NCI-H2081 treated with DMSO at 0.1 percent for 48 hours (cell line): ENCODE results near the gene GOLGB1.
"Not testable (repeated sequence)": the region's sequence is repeated elsewhere in the genome, so short reads cannot be mapped to it uniquely, and the experiment has no call there.

ENCODE experiments used
- DNase-seq: peaks from one replicate; lab custom pipeline; 2025; lab: John Stamatoyannopoulos, UW

The GOLGB1 gene

GRCh38 chr3:121749276-121750086 is at the start of gene GOLGB1:
GOLGB1 (minus strand) TSS chr3:121749741; CDS start chr3:121730971, 18,770 bp downstream.
- DNase-seq: peak; percentile 100

DNA sequence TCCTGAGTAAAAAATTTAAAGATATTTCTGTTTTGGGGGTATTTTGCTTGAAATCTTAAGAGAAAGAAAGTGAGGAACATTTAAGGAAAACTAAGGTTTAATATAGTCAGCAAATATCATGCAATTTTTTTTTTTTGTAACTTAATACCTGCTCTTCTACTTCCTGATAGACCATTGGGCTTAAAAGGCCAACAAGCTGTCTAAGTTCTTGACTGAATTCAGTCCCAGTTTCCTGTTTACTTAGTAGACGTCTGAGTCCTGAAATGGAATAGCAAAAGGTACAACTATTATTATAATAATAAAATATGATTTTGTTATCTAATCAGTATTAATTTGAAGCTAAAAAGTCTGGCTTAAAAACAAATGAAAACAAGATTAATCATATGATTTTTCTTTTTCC is 47.4 kb upstream of the GOLGB1 start:
- DNase-seq: no peak

DNA sequence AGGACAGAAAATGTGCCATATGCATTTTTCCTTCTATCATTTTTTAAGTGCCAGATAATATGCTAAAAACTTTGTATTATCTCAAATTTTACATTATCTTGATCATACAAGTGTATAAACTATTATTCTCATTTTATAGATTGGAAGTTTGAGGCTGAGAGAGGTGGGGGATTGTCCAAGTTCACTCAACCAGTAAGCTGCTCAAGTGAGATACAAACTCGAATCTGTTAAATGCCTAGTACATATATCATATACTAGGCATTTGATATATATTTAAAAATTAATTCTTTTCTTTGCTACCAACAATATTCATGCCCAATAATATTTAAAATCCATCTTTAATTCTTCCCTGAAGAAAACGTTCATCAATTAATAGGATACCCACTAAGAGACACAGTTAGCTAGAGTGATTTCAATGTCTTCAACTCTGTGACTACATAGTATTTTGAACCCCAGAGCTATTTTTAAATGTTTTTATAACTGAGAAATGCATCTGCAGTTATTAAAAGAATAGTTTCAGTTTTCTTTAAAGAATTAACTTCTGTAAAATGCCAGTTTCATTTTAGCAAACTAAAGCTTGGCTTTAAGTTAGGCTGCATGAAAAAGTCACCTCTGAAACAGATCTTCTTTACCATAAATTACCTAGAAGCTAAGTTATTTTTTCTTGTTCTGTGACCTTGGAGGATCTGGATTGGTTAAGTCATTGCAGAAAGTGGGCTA is 44.9 kb upstream of the GOLGB1 start:
- no peak for DNase-seq

DNA sequence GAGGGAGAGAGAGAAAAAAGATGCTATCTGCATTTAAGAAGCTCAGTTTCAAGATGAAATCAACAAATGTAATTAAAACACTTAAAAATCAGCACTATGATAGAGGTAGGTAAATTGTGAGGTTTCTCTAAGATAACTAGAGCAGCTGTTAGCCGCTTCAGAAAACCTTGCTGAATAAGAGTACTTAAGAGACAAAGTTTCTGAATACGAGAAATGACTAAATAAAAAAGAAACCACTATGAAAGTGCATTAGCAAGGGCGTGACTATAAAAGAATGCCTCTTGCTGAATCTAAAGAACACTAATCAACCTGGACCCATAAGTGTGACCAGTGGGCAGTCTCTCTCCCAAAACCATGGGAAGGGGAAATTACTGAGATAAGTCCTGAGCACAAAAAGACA is 43.5 kb upstream of the GOLGB1 start:
- DNase-seq: no peak

DNA sequence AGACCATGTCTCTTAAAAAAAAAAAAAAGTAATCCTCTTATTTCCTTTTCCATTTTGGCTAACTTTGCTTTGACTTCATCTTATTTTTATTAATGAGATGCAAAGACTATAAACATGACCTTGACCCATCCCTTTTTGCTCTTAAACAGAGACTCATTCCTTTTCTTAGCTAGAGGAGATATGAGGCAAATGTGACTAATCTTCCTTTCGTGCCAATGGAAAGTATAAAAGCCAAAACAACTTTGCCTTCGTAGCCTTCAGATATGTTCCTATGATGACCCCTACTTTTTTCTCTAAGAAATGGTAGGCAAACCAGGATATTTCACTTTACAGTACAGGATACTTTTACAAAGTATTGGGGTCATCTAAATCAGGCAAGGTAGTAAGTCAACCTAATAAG is 36.9 kb upstream of the GOLGB1 start:
- no peak for DNase-seq

DNA sequence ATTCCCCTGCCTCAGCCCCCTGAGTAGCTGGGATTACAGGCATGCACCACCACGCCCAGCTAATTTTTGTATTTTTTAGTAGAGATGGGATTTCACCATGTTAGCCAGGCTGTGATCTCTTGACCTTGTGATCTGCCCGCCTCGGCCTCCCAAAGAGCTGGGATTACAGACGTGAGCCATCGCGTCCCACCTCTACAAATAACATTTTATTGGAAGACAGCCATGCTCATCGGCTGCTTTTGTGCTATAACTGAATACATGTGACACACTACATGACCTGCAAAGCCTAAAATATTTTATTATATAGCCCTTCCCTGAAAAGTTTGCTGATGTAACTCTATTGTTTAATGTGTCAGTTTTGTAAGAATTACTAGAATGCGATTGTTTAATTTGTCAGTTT is 33.2 kb upstream of the GOLGB1 start:
- DNase-seq: not testable (repeated sequence)

DNA sequence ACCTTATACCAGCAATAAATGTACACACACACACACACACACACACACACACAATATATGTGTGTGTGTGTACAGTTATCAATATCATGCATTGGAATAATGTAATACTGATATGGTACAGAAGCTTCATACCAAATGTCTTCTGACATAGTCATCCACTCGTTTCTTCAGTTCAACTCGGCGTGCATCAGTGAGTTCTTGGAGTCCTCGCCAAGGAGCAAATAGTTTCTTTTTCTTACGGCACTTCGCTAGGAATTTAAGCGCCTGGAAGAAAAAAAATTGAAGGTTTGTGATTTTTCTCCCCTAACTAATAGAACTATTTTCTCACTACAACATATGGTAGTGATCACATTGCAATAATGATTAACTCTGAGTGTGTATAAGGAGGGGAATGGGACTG is 32.1 kb upstream of the GOLGB1 start:
- DNase-seq: no peak

DNA sequence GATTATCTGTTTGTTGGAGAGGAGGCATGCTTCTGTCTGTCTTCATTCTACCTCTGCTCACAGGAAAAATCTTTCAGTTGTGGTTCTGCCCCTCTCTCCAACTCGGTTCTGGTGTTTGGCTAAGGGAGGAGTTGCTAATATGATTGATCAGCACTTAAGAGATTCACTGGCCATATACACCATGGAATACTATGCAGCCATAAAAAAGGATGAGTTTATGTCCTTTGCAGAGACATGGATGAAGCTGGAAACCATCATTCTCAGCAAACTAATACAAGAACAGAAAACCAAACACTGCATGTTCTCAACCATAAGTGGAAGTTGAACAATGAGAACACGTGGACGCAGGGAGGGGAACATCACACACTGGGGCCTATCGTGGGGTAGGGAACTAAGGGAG is 25.6 kb upstream of the GOLGB1 start:
- DNase-seq: not testable (repeated sequence)

DNA sequence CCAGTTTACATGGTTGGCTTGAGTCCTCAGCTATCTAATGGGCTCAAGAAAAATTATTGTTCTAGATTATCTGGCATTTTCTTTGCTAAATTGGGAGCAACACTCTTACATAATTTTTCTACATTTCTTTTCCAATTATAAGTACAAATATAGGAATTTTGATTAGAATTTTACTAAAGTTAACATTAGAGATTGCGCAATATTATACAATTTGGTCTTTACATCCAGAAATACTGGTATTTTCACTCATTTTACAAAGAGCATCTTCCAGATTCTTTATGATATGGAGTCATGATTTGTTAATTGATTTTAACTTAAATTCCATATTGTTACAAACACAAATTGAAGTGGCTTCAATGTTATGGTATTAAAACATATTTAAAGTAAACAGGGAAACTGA is 19.7 kb upstream of the GOLGB1 start:
- no peak for DNase-seq

- DNase-seq: no peak
Observed at GRCh38 chr3:121768452-121768851, 18.9 kb upstream of the GOLGB1 start.

DNA sequence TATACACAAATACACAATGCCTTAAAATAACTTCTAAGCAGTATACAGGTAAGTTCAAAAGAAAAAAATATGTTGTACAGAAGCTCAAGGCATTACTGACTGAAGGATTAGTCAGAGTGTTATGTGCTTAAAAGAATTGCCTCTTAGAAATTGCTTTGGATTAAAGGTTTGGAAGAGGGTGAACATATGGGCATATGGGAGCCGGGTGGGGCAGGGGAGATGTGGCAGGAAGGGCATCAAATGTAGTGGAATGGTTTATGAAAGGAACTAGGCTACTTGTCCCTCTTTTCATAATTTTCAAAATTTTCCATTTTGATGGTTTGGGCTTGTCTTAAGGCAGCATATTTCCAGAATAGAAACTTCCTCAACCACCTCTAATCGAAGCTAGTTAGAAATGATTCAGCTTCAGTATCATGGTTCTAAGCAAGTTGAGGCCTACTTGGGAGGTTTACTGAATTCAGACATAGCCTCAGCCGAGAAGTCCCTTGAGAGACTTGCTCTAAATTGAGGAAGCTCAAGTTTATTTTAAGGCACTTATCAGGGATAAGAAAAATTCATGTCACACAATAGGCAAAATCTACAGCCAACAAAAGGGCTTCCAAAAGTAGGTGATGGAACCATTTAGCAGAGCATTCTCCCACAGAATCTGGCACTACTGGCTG is 10.1 kb upstream of the GOLGB1 start:
- DNase-seq: no peak

DNA sequence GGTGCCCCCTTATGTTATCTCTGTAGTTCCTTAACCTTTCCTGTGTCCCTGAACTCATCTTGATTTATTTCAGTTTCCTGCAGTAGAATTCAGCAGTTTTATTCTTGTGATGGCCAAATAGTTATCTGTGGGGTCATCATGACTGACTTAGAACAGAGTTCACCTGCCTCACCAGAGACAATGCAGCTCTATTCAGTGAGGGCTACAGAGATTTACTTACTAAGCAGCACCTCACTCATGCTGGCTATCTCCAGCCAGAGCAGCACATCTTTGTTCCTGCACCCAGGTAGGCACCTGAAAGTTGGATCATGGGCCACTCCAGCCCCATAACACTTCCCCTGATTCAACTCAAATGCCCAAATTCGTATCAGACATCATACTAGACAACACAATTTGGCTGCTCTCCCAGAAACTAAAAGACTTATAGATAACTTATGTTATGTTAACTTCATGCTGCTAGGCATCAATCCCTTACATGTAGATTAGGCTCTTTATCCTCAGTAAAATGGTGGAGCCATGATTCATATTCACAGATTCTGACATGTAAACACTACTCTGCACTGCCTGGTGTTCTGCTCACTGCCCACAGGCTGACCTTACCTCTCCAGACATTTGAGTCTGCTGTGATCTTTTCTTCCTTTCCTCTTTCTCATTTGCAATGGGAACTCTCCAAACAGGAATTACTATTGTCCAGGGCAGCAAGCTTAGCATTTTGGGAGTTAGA is 9.3 kb upstream of the GOLGB1 start:
- DNase-seq: no peak

GRCh38 chr3:121757812-121758545 is 8.4 kb upstream of the GOLGB1 start:
- DNase-seq: no peak

DNA sequence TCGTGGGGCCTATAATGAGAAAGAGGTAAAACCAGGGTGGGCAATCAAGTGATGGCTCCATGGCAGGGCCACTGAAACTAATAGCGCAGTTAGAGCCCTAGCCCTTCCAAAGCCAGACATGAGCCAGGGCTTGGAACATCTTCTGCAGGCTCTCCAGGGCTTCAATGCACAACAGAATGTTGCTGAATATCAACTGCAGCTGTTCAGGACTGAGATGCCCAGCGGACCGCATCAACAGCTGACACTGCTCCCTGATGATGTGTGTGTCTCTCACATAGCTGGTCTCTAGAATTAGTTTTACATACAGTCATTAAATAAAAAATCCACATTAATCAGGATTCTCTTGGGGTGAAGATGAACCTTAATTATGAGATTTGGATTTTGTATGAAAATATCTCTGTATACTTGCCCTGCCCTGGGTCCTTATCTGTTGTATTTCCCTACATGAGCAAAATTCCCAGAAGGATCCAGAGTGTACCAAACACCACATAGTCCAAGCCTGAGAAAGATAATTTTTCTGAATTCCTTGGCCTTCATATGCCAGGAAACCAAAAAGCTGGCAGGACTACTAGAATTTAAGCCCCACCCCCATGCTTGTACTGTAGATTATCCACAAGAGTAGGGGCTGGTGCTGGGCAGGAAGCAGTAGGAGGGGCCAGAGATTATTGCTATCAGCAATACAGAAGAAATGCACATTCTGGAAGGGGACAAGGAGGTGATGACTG is 7.7 kb upstream of the GOLGB1 start:
- no peak for DNase-seq

DNA sequence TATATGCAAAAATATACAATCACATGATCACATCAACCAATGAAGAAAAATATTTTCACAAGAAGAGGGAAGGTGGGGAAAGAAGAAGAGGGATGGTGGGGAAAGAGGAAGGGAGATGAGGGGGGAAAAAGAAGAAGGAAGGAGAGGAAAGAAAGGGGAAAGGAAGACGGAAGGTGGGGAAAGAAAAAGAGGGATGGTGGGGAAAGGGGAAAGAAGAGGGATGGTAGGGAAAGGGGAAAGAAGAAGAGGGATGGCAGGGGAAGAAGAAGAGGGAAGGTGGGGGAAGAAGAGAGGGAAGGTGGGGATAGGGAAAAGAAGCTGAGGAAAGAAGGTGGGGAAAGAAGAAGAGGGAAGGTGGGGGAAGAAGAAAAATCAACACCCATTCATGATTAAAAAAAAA is 3.2 kb upstream of the GOLGB1 start:
- no peak for DNase-seq

DNA sequence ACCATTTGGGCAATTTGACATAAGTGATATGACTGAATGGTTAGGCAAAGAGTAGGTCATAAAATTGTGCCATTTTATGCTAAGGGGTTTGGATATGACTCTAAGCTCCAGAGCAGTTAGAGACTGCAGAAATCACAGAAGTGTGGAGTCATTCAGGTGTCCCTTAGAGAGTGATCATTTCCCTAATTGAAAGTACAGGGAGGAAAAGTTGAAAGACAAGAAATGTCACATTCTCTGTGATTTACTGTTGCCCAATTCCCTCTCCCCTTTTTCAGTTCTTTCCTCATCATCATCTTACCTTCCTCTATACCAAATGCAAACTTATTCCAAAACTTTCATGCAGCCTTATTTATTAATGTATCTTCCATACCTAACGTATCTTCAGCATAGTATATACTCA is 2.7 kb upstream of the GOLGB1 start:
- DNase-seq: no peak

GRCh38 chr3:121750087-121750415 is 510 bp upstream of the GOLGB1 start:
- no peak for DNase-seq

GRCh38 chr3:121748680-121749275 is 763 bp downstream of the GOLGB1 start:
- no peak for DNase-seq

DNA sequence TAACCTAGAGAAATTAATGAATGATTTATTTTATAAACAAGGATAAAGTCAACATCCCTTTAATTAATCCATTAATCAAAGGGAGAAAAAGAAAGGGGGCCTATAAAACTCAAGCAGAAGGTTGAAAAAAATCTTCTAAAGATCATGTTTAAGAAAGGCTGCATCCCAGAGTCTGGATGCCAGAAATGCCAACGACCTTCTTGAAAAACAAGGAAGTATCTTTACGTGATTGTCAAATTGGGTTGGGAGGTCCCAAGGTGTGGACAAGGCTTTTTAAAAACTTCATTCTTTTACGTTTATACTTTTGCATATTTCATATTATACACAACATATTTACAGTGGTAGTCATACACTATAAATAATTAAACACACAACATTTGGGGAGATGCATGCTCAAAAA is 1.6 kb downstream of the GOLGB1 start:
- DNase-seq: no peak

DNA sequence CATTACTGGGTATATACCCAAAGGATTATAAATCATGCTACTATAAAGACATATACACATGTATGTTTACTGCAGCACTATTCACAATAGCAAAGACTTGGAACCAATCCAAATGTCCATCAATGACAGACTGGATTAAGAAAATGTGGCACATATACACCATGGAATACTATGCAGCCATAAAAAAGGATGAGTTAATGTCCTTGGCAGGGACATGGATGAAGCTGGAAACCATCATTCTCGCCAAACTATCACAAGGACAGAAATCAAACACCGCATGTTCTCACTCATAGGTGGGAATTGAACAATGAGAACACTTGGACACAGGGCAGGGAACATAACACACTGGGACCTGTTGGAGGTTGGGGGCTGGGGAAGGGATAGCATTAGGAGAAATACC is 6.4 kb downstream of the GOLGB1 start:
- not testable (repeated sequence) for DNase-seq

- DNase-seq: no peak
Observed at GRCh38 chr3:121740896-121741295, 8.6 kb downstream of the GOLGB1 start.
